ENCODE measurements around the gene ZSCAN26.

The ZSCAN26 gene

GRCh38 chr6:28323813-28324424, 57.0 kb downstream of the ZSCAN26 start:
- DNase-seq: no peak

- no peak for DNase-seq
Measured at GRCh38 chr6:28326371-28326948, 59.5 kb downstream of the ZSCAN26 start.

Data from NCI-H524 treated with DMSO at 0.1 percent for 48 hours (cell line).